Endothelial cell of umbilical vein (primary cell): ENCODE results near the gene STK39. TPM values are rescaled to one million over a fixed set of nuclear protein-coding genes. Genes with fewer than 3 reads are reported as not detected.

Experiments
- BruUV-seq: library from RNA; stranded (reverse); fragments of 400-500 nt; replicated peaks from 2 replicates; lab custom pipeline; 2021; lab: Mats Ljungman, UMichigan
- CTCF ChIA-PET: fragments of 300-600, 350-600 bp; sonication (Branson Sonifier 250); formaldehyde crosslinking; loops from one replicate; lab custom pipeline; 2021; ENCODE audit warnings: antibody characterized with exemption, inconsistent platforms; lab: Charles Lee
- POLR2A ChIA-PET: fragments of 300-600, 350-600 bp; sonication (Branson Sonifier 250); formaldehyde crosslinking; loops from one replicate; lab custom pipeline; 2021; ENCODE audit warnings: antibody characterized with exemption, inconsistent platforms; lab: Charles Lee
- DNase-seq: peaks from one replicate; pipeline ENCODE4 v3.0.0-alpha.2; 2011; ENCODE audit warnings: low read depth, low spot score
- FAIRE-seq: peaks from 2 replicates; lab custom pipeline; 2011; peaks lifted over from hg19 to GRCh38; lab: Jason Lieb, UNC
- H2AFZ ChIP-seq: 2 replicates; pipeline ENCODE4 v1.6.0; 2012; ENCODE audit warnings: low read depth, low read length, control low read depth, inconsistent platforms
- H3K27ac ChIP-seq: 2 replicates; pipeline ENCODE4 v1.5.1; 2011; ENCODE audit warnings: low read depth, mild to moderate bottlenecking, control low read depth, low read length, moderate library complexity; ENCODE audit not compliant: insufficient read depth
- H3K27me3 ChIP-seq, 2 experiments: 2 replicates each; pipeline versions ENCODE4 v1.6.0 to v1.6.1; 2011; ENCODE audit warnings: low read length in 2 of 2, mixed read lengths in 1 of 2; ENCODE audit not compliant: control insufficient read depth in 2 of 2, insufficient read depth in 2 of 2
- H3K36me3 ChIP-seq, 2 experiments: 2 replicates in 1 of 2; 3 replicates in 1 of 2; pipeline ENCODE4 v1.5.1; 2011; ENCODE audit warnings: low read length in 2 of 2, mild to moderate bottlenecking in 1 of 2, moderate library complexity in 1 of 2; ENCODE audit not compliant: control insufficient read depth in 2 of 2, insufficient read depth in 2 of 2; ENCODE audit errors: extremely low read depth in 1 of 2
- H3K4me1 ChIP-seq: 3 replicates; pipeline ENCODE4 v1.5.1; 2011; ENCODE audit warnings: mild to moderate bottlenecking, low read length; ENCODE audit not compliant: control insufficient read depth, insufficient read depth; ENCODE audit errors: extremely low read depth
- H3K4me2 ChIP-seq: 2 replicates; pipeline ENCODE4 v1.6.1; 2011; ENCODE audit warnings: low read length, control low read depth, mixed read lengths; ENCODE audit not compliant: insufficient read depth
- H3K4me3 ChIP-seq, 3 experiments: fragments of 200-600 bp in 1 of 3; sonication (generic), shearing (Covaris generic) in 1 of 3; replicated peaks in 1 of 3; 2 replicates each; pipeline ENCODE4 v1.5.1; 2011 to 2016; ENCODE audit warnings: control low read depth in 3 of 3, low read length in 3 of 3, mild to moderate bottlenecking in 2 of 3, inconsistent platforms in 1 of 3, low read depth in 1 of 3, moderate library complexity in 1 of 3; ENCODE audit not compliant: insufficient read depth in 1 of 3
- H3K79me2 ChIP-seq: 2 replicates; pipeline ENCODE4 v1.6.0; 2012; ENCODE audit warnings: low read length, inconsistent platforms; ENCODE audit not compliant: control insufficient read depth, insufficient read depth
- H3K9ac ChIP-seq: replicated peaks from 2 replicates; pipeline ENCODE3; 2011; ENCODE audit warnings: low read length, control low read depth; ENCODE audit not compliant: insufficient read depth; ENCODE audit errors: extremely low read depth
- H3K9me1 ChIP-seq: replicated peaks from 3 replicates; pipeline ENCODE4 v1.6.0; 2011; ENCODE audit warnings: mild to moderate bottlenecking, low read length; ENCODE audit not compliant: control insufficient read depth, insufficient read depth; ENCODE audit errors: extremely low read depth
- H3K9me3 ChIP-seq: replicated peaks from 2 replicates; pipeline ENCODE4 v1.5.1; 2012; ENCODE audit warnings: low read length, inconsistent platforms; ENCODE audit not compliant: control insufficient read depth, insufficient read depth
- H4K20me1 ChIP-seq: replicated peaks from 2 replicates; pipeline ENCODE3; 2011; ENCODE audit warnings: mild to moderate bottlenecking, low read length; ENCODE audit not compliant: control insufficient read depth, insufficient read depth; ENCODE audit errors: extremely low read depth
- CTCF ChIP-seq, 2 donors: IDR thresholded peaks; 1 replicate in 1 of 2; 2 replicates in 1 of 2; pipeline ENCODE4 v1.5.1; 2011; ENCODE audit warnings: low read length in 2 of 2, mild to moderate bottlenecking in 2 of 2, moderate library complexity in 2 of 2, control low read depth in 1 of 2, inconsistent platforms in 1 of 2, low read depth in 1 of 2; ENCODE audit not compliant: insufficient read depth in 1 of 2; ENCODE audit errors: extremely low read depth in 1 of 2
- FOS ChIP-seq: IDR thresholded peaks from 2 replicates; pipeline ENCODE4 v1.6.1; 2011; ENCODE audit warnings: mild to moderate bottlenecking, low read length, moderate library complexity, borderline replicate concordance; ENCODE audit not compliant: insufficient read depth
- GATA2 ChIP-seq: IDR thresholded peaks from 2 replicates; pipeline ENCODE4 v1.7.0; 2011; ENCODE audit warnings: low read depth, mild to moderate bottlenecking, moderate library complexity, mixed read lengths, low read length; ENCODE audit not compliant: insufficient read length, insufficient read depth
- MAX ChIP-seq: IDR thresholded peaks from 2 replicates; pipeline ENCODE4 v1.6.1; 2011; ENCODE audit not compliant: insufficient read depth, insufficient read length
- POLR2A ChIP-seq: IDR thresholded peaks from 2 replicates; pipeline ENCODE4 v1.6.1; 2012; ENCODE audit warnings: low read depth, mild to moderate bottlenecking, control low read depth, low read length
- dilution Hi-C: fragments of 300-500 bp; cut with MboI; formaldehyde crosslinking; loops from one replicate; pipeline ENCODE4 v1.15.0; 2019; ENCODE audit warnings: low sequenced_read_pairs; ENCODE audit not compliant: extremely low pct_ligation_motif_present
- intact Hi-C: fragments of 100-400 bp; cut with micrococcal nuclease; formaldehyde crosslinking; loops from one replicate; pipeline ENCODE4 v1.10.0; 2022
- polyA plus RNA-seq, 4 experiments: library from polyadenylated mRNA; depleted of rRNA in 3 of 4; stranded (reverse) in 3 of 4; unstranded in 1 of 4; fragments of >200 nt; gene quantifications; 2 replicates each; pipeline versions ENCODE4 v1.2.1 to v1.2.3, GENCODE V29; 2011 to 2012; ENCODE audit warnings: missing spikeins in 1 of 4
- total RNA-seq: library from RNA; stranded (reverse); gene quantifications from 2 replicates; pipeline ENCODE4 v1.2.3, GENCODE V29; 2021

STK39 gene
- total and polyA plus RNA-seq, 2 donors (not counting 3 experiments of a cell fraction or from before 2014, with no cell fraction given), result 4.6 to 13.1 TPM

GRCh38 chr2:168032091-168032490, 215.3 kb downstream of the STK39 start:
- POLR2A ChIA-PET, result no interaction called here
- no peaks in the 10 kb centered on the region for H3K79me2 ChIP-seq
- TF ChIP-seq MAX (no peak), CTCF (IDR thresholded peaks at IDR 0.05; ENCODE audit: extremely low read depth in 1 of 2, insufficient read depth in 1 of 2, low read depth in 1 of 2, low read length in 2 of 2) (no peak), POLR2A (no peak), FOS (no peak), GATA2 (no peak)

More at GRCh38 chr2:168032091-168032490, 215.3 kb downstream of the STK39 start:
- H3K27me3 ChIP-seq, result no peaks in the 10 kb centered on the region
- FAIRE-seq (no peak), DNase-seq (no peak)
- no peak overlapping the region for H3K9ac ChIP-seq
- no peak overlapping the region for H3K4me2 ChIP-seq
- no peaks in the 10 kb centered on the region for H3K36me3 ChIP-seq
- H3K9me3 ChIP-seq, result no peaks in the 10 kb centered on the region
- no peaks in the 10 kb centered on the region for H3K9me1 ChIP-seq
- no peak overlapping the region for H3K4me3 ChIP-seq
- H3K27ac ChIP-seq, result no peak overlapping the region
- no TSS peak for BruUV-seq
- intact Hi-C loops (no loop called here), dilution Hi-C loops (no loop called here)
- no peak overlapping the region for H2AFZ ChIP-seq
- CTCF ChIA-PET, result interaction anchor here (1.0 kb wide), 1 partner anchor 23 kb away, joined by 4 read pairs; no protein-coding TSS in a partner anchor
- H4K20me1 ChIP-seq, result no peaks in the 10 kb centered on the region
- H3K4me1 ChIP-seq, result no peaks in the 10 kb centered on the region
